Thyroid gland (tissue), 4 donors: ENCODE data around the gene KATNA1. TPM values are rescaled to one million over a fixed set of nuclear protein-coding genes. Genes with fewer than 3 reads are reported as not detected.
A peak's percentile ranks its signal among the peaks of the same experiment; 100 is the strongest.

Experiments used
- DNase-seq, 2 donors: peaks; one replicate each; pipeline ENCODE4 v3.0.0-alpha.2; 2019
- H3K27ac ChIP-seq, 3 donors: fragments of 200-600 bp; sonication (generic); 1 replicate in 2 of 3; 2 replicates in 1 of 3; pipeline ENCODE4 v1.5.1; 2016 to 2019; ENCODE audit warnings: mild to moderate bottlenecking in 1 of 3, moderate library complexity in 1 of 3
- H3K27me3 ChIP-seq: fragments of 200-600 bp; sonication (generic); one replicate; pipeline ENCODE4 v1.5.1; 2019
- H3K36me3 ChIP-seq, 2 donors: fragments of 200-600 bp; sonication (generic); one replicate each; pipeline ENCODE4 v1.5.1; 2016 to 2019
- H3K4me1 ChIP-seq, 2 donors: fragments of 200-600 bp; sonication (generic); one replicate each; pipeline ENCODE4 v1.5.1; 2017 to 2019
- H3K4me3 ChIP-seq, 3 donors: fragments of 200-600 bp; sonication (generic); replicated peaks in 1 of 3; 1 replicate in 2 of 3; 2 replicates in 1 of 3; pipeline ENCODE4 v1.5.1; 2016; ENCODE audit warnings: mild to moderate bottlenecking in 1 of 3
- H3K9me3 ChIP-seq: fragments of 200-600 bp; sonication (generic); one replicate; pipeline ENCODE4 v1.5.1; 2017
- POLR2A ChIP-seq, 2 donors: fragments of 450-650 bp; IDR thresholded peaks; one replicate each; pipeline ENCODE4 v1.6.1; 2017; ENCODE audit warnings: antibody characterized with exemption in 2 of 2, mild to moderate bottlenecking in 2 of 2, moderate library complexity in 1 of 2
- WGBS, 2 donors: methylation state at CpG; one replicate each; pipeline ENCODE4 v1.1.5; 2017; 5-methylcytosine and 5-hydroxymethylcytosine counted together
- intact Hi-C: fragments of 100-400 bp; cut with DNase I; formaldehyde crosslinking; loops from one replicate; pipeline ENCODE4 v1.15.1; 2023
- total RNA-seq, 4 donors: library from RNA; depleted of rRNA; stranded (reverse); fragments of >200 nt; gene quantifications; one replicate each; pipeline ENCODE4 v1.2.3, GENCODE V29; 2016
- TF ChIP-seq, protein P1 (sequence below), 6 experiments: fragments of 200-600 bp in 3 of 6; fragments of 450-650 bp in 3 of 6; sonication (generic) in 3 of 6; IDR thresholded peaks; one replicate each; pipeline ENCODE4 v1.5.1; 2016 to 2019; ENCODE audit warnings: antibody characterized with exemption in 6 of 6, mild to moderate bottlenecking in 2 of 6, inconsistent platforms in 1 of 6, moderate library complexity in 1 of 6

Gene KATNA1
- total RNA-seq, 4 donors from 2014 or later: 17.8 to 21.6 (median 18.4) TPM

DNA sequence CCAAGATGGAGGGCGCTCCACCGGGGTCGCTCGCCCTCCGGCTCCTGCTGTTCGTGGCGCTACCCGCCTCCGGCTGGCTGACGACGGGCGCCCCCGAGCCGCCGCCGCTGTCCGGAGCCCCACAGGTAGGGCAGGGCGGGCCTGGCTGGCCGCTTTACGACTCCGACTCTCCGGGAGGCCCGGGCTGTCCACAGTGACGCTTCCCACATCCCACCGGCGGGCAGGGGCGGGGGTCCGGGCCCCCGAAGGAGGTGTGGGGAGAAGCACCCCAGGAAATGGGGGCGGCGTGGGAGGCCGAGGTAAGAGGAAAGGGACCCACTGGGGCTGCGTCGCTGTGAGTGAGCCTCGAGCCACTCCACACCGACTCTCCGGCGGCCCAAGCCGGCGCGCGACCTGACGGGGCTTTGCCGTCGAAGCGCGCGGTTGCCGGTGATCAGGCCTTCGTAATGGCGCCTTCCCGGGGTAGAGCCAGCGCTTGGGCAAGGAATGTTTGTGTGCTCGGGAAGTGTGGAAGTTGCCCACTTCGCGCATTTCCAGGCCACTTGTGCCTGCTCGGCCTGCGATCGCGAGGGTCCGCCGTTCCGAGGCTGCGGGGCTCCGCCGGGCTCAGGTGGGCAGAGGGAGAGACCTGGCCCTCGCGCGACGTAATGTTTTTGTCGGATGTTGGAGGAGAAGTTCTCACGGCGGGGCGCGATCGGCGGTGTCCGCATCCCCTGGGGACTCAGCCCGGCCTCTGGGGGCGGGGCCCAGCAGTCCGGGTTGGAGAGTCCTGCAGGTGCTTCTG, 81.9 kb downstream of the KATNA1 start:
- H3K36me3 ChIP-seq: no peaks in the 10 kb centered on the region
- DNase-seq: peak; percentile 72 to 74
- H3K27me3 ChIP-seq: no peaks in the 10 kb centered on the region
- H3K9me3 ChIP-seq: no peaks in the 10 kb centered on the region
- TF ChIP-seq, protein P1, sequence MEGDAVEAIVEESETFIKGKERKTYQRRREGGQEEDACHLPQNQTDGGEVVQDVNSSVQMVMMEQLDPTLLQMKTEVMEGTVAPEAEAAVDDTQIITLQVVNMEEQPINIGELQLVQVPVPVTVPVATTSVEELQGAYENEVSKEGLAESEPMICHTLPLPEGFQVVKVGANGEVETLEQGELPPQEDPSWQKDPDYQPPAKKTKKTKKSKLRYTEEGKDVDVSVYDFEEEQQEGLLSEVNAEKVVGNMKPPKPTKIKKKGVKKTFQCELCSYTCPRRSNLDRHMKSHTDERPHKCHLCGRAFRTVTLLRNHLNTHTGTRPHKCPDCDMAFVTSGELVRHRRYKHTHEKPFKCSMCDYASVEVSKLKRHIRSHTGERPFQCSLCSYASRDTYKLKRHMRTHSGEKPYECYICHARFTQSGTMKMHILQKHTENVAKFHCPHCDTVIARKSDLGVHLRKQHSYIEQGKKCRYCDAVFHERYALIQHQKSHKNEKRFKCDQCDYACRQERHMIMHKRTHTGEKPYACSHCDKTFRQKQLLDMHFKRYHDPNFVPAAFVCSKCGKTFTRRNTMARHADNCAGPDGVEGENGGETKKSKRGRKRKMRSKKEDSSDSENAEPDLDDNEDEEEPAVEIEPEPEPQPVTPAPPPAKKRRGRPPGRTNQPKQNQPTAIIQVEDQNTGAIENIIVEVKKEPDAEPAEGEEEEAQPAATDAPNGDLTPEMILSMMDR (IDR thresholded peaks at IDR 0.05): no peak
- TF ChIP-seq POLR2A (IDR thresholded peaks at IDR 0.05): peak in 1 of 2 donors; percentile 73
- intact Hi-C loops: loop anchor here (10.0 kb wide), 2 partner anchors 168 to 298 kb away; partner anchors contain the start of gene LRP11
- H3K4me1 ChIP-seq: peaks cover 11 to 14% of the 10 kb centered on the region in 2 donors
- WGBS, 2 donors: 0 to 1% methylated on average over 11 to 30 of the region's 81 CpGs
- peak overlapping the region; percentile 88 to 96 (median 89) for H3K27ac ChIP-seq
- peak overlapping the region; percentile 91 to 99 (median 92) for H3K4me3 ChIP-seq

DNA sequence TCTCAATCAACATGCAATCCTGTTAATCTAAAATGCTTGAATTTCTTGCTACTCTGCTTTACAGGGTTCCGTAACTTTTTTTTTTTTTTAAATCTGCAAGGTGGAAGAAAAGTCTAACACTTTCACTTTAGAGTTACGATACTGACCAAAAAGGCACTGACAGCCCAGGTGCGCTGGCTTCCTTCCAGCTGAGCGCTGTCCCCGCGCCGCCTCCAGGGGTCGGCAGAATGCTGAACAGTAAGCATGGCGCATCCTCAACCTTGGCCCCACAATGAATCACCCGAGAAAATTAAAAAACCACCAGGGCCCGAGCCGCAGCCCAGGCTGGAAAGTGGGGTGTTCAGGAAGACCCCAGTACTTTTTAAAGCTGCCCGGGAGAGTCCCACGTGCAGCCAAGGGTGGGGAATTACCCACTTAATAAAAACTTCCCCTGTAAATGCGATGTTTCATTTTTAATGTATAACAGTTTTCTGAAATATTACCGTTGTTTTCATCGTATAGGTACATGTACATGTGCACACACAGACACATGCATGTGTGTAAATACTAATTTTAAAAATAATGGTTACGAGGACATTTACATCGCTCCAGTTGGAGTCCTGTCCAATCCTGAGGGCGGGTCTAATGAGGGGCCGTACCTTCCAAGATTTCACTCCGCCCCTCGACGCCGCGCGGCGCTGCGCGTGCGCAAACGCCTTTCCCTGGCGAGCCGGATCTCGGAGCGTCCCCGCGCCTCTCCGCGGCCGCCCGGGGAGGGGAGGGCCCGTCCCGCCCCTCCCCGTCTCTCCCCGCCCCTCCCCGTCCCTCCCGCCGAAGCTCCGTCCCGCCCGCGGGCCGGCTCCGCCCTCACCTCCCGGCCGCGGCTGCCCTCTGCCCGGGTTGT, 82.7 kb downstream of the KATNA1 start, which contains the start of gene GINM1:
Gene GINM1 (plus strand): TSS at position 849 of the 883 bp plus-strand sequence. CDS start 40 bp downstream, outside the sequence.
- Histone ChIP-seq H3K36me3 (no peaks in the 10 kb centered on the region), H3K4me3 (peak within 1 kb of the TSS; percentile 91 to 99 (median 92)), H3K9me3 (no peaks in the 10 kb centered on the region), H3K4me1 (peaks cover 7 to 14% of the 10 kb centered on the region in 2 donors), H3K27me3 (no peaks in the 10 kb centered on the region), H3K27ac (peak within 1 kb of the TSS; percentile 88 to 96 (median 89))
- peak; percentile 93 to 96 for DNase-seq
- no peak for TF ChIP-seq POLR2A (IDR thresholded peaks at IDR 0.05)
- TF ChIP-seq, protein P1 (IDR thresholded peaks at IDR 0.05): peak; percentile 24 to 80 (median 72)
- intact Hi-C loops: loop anchor here (10.0 kb wide), 2 partner anchors 169 to 299 kb away; partner anchors contain the start of gene LRP11
- 0% methylated on average over 22 to 32 of the region's 59 CpGs for WGBS, 2 donors

DNA sequence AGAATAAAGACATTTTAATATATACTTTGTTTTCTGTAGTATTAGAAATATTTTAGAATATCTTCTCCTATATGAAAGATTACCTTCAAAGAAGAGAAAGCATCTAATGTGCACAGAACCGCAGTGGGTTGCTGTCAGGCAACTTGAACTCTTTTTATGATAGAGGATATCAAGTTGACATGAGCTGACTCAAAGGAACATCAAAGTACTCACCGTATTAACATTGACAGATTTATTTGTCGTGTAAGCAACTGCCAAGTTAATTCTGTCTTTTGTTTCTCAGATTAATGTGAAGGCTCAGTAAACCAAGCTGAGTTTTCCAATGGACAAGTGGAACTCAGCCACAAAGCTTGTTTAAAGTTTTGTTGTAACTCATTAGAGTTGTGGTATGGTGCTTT, 84.6 kb downstream of the KATNA1 start:
- TF ChIP-seq, protein P1 (IDR thresholded peaks at IDR 0.05): no peak
- no peak for TF ChIP-seq POLR2A (IDR thresholded peaks at IDR 0.05)
- DNase-seq: no peak
- no peak overlapping the region for H3K27ac ChIP-seq
- H3K4me1 ChIP-seq: peaks cover 6 to 9% of the 10 kb centered on the region in 2 donors
- H3K4me3 ChIP-seq: no peak overlapping the region
- intact Hi-C loops: loop anchor here (10.0 kb wide), 2 partner anchors 171 to 301 kb away; partner anchors contain the start of gene LRP11
- H3K36me3 ChIP-seq: no peaks in the 10 kb centered on the region
- H3K9me3 ChIP-seq: no peaks in the 10 kb centered on the region
- 85 to 88% methylated on average over 3 of the region's 3 CpGs for WGBS, 2 donors
- no peaks in the 10 kb centered on the region for H3K27me3 ChIP-seq

DNA sequence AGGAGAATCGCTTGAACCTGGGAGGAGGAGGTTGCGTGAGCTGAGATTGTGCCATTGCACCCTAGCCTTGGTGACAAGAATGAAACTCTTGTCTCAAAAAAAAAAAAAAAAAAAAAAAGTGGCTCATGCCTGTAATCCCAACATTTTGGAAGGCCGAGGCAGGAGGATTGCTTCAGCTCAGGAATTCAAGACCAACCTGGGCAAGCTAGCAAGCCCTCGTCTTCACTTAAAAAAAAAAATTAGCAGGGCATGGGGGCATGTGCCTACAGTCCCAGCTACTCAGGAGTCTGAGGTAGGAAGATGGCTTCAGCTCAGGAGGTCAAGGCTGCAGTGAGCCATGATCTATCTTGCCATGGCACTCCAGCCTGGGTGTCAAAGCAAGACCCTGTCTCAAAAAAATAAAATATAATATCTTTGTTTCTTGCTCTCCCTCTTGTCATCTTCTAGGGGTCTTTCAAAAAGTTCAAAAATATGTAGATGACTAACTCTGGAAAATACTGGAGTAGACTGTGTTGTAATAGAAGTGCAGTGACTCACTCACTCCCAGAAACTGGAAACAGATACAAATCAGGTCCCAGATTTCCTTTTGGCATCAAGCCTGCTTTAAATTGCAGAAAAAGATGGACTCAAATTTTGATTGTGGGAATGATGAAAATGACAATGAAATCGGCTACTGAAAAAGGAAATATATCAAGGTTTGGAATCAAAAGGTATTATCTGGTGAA, 85.1 kb downstream of the KATNA1 start:
- intact Hi-C loops: loop anchor here (10.0 kb wide), 2 partner anchors 171 to 301 kb away; partner anchors contain the start of gene LRP11
- Histone ChIP-seq H3K27me3 (no peaks in the 10 kb centered on the region), H3K36me3 (no peaks in the 10 kb centered on the region), H3K4me3 (no peak overlapping the region), H3K9me3 (no peaks in the 10 kb centered on the region), H3K4me1 (peaks cover 6 to 9% of the 10 kb centered on the region in 2 donors), H3K27ac (no peak overlapping the region)
- no peak for TF ChIP-seq POLR2A (IDR thresholded peaks at IDR 0.05)
- TF ChIP-seq, protein P1 (IDR thresholded peaks at IDR 0.05): no peak
- 90 to 92% methylated on average over 5 of the region's 5 CpGs for WGBS, 2 donors
- DNase-seq: no peak
